DMS 273 (cell line): ENCODE measurements around the gene PRKCA.
A peak's percentile ranks its signal among the peaks of the same experiment; 100 is the strongest.
"Not testable (repeated sequence)": the region's sequence is repeated elsewhere in the genome, so short reads cannot be mapped to it uniquely, and the experiment has no call there.

Experiments used
- DNase-seq: peaks from one replicate; lab custom pipeline; 2025; ENCODE audit not compliant: unreplicated experiment; lab: John Stamatoyannopoulos, UW

PRKCA gene

DNA sequence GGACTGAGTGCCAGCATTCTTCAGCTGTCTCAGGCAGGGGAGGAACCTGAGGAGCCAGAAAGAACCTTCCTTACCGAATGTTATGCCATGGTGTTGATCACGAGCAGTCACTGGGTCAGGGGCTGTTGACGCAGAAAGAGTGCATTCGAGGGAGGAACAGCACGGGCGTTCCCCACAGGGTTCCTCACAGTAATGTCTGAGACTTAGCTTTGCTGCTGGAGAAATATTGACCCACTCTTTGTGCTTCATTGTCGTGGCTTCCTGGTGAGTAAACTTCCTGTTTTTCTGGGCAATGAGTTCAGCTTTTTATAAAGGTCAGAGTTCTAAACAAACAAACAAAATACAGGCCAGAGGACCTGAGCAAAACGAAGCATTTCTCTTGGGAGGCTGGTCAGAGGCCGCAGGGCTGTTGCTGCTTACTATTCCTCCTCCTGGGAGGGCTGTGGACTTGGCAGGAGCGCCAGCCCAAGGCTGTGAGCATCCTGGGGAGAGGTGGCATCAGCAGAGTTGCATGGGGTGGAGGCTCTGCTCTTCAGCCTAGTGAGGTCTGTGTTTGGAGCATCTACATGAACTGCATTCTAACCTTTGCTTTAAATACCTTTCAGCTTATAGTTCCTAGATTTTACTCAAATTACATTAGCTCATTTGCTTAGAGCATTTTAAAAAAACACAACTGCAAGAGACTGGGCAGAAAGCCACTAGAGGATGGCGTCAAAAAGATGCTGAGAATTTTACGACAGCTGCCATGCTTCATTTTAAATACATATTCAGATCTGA, 389.4 kb downstream of the PRKCA start:
- DNase-seq, result no peak

DNA sequence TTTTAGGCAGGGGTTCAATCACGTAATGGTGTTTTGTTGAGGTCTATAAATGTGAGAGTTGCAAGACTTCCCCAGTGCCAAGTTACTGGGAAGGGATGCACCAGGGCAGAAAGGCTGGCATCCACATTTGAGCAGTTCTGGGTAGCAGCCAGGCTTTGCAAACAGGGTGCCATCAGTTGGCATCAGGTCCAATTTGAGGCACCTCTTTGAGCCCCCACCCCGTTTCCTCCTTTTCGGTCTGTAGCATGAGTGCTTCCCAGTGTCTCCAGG, 389.9 kb downstream of the PRKCA start:
- DNase-seq, result no peak

DNA sequence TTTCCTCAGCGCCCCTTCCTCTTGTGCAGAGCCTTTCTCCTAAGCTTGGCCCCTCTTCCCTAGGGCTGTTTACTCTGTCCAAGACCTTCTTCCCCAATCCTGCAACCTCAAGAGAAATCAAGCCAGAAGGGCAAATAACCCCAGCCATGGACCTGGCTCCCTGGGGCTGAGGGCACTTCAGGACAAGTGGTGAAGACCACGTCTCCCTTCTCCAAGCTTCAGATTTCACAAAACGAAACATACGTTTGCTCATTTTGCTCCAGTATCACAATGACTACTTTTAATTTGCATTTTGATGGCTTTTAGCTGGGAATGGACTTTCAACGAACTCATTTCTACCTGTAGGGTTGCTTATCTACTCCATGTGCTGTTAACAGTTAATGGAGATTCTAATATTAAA, 392.7 kb downstream of the PRKCA start:
- DNase-seq, result no peak

DNA sequence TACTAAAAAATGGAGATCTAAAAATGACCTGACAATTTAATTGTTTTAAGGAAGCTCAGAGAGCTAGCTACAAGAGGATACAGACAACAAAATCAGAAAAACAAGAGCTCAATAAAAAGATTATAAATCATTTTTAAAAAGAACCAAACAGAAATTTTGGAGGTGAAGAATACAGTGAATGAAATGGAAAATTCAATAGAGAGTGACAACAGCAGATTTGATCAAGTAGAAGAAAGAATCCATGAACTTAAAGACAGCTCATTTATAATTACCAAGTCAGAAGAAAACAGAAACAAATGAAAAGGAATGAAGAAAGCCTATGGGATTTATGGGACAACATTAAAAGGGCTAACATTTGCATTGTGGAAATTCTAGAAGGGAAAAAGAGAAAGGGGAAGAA, 395.9 kb downstream of the PRKCA start:
- no peak for DNase-seq

DNA sequence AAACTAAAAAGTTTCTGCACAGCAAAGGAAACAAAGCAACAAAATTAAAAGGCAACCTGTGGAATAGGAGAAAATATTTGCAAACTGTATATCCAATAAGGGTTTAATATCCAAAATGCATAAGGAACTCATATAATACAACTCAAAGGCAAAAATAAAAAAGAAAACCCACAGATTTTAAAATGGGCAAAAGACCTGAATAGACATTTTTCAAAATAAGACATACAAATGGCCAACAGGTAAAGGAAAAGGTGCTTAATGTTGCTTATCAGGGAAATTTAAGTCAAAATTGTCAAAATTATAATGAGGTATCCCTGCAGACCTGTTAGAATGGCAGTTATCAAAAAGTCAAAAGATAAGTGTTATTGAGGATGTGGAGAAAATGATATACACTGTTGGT, 399.0 kb downstream of the PRKCA start:
- no peak for DNase-seq

DNA sequence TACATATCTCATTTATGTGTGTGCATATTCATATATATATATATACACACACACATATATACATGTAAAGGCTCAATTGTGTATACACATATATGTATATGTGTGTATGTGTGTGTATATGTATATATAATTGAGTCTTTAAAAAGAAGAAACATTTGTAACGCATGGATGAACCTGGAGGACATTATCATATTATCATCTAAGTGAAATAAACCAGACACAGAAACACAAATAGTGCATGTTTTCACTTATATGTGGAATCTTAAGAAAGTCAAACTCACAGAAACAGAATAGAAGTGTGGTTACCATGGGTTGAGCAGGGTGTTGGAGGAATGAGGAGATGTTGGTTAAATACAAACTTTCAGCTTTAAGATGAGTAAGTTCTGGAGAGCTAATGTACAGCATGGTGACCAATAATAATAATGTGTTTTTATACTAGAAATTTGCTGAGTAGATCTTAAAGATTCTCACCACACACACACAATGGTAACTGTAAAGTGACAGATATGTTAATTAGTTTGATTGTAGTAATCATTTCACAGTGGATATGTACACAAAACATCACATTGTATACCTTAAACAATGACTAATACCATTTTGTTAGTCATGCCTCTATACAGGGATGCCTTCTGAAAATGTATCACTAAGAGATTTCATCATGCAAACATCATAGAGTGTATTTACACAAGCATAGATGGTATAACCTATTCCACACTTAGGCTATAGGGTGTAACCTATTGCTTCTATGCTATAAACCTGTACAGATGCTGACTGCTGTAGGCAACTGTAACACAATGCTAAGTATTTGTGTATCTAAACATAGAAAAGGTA, 399.9 kb downstream of the PRKCA start:
- no peak for DNase-seq

DNA sequence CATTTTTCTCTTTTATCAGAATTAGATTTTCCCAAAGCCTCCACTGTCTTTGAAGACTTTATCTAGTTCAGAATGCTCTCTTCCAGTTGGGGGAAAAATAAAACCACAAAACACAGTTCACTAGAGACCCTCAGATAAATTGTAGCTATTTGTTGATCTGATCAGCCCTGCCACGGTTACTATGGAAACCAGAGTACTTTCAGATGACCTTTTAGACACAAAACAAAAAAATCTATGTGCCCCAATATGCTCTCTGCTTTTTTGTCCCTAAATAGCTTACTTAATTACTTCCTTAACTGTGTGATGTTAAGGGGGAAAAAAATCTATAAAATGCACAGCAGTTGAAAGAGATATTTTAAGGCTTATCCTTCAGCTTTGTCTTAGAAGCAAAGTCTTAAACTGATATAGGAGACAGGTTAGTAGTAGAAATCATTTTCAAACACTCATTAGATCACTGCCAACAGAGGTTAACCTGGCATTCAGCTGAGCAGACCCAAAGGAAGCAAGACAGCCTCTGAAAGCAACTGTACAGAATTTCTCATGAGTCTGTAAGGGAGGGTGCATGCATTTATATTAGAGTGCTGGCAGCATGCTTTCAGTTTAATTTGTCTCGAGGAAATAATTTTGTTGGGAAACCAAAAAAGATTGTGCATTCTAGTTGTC, 402.6 kb downstream of the PRKCA start:
- no peak for DNase-seq

DNA sequence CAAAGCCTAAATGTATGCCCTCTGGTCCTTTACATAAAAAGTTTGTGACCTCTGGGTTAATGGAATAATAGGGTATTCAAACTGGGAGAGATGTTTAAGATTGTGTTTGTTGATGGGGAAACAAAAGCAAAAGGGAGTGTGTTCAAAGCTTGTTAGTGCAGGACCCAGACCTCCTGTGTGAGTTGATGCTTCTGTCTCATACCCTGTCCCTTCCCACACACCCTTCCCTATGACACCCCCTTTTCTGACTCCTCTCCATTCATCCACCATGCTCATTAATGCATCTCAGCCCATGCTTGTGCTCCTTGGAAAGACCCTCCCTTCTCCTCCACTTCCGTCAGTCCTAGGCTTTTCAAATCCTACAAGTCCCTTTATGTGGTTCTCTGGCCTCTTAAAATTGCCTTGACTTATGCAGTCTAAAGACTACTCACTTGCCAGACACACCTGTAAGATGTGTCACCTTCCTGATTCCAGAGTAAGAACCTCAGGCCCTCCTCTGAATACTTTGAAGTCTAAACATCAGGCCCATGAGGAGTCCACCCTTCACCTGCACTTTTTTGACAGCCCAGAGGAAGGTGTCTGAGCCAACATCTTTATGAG, 404.5 kb downstream of the PRKCA start:
- no peak for DNase-seq

DNA sequence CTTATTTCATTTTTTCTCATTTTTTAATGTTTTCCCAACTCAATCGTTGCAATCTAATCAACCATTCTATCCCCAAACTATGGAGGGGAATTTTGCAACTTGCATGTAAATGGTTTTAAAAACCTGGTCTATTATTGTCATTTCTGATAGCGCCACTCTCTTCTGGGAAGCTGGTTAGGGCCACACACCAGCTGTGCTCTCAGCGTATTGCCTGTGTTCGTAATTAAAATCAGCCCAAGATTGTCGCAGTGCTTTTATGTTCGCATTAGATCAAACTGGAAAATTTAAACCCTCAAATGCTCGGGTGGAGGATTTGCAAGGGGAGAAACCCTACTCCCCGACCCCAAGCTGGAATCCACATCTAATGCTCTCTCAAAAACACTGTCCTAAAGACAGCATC, 409.0 kb downstream of the PRKCA start:
- DNase-seq, result no peak

DNA sequence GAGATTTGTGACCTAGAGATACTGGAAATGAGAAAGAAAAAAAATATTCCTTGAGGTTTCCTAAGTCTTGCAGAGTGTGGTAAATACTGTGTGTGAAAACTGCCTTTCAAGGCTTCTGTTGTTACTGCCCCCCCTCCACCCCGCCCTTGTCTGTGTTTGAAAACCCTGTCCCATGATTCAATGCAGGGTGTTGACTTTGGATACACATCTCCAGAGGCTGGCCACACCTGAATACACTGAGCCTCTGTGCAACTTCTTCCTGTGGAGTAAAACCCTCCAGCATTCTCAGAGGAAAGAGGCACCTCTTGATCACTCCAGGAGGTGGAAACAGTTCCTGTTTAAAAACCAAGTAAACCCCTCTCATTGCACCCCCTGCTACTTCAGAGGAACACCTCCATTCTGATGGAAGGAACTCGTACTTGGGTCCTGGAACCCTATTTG, 409.5 kb downstream of the PRKCA start:
- no peak for DNase-seq

DNA sequence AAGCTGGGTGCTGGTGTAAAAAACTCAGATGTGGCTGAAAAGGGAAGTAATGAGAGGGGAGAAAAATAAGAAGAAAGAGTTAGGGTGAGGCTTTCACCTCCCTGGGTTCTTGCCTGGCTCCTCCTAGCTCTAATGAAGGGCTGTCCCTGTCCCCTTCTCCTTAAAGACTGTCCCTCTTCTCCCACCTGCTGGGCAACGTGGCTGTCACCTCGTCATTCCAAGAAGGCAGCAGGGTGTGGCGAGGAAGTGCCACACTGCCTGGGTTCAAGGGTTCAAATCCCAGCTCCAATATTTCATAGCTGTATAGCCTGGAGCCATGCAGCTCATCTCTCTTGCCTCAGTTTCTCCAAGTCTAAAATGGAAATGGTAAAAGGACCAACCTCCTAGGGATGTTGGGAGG, 410.0 kb downstream of the PRKCA start:
- DNase-seq, result no peak

DNA sequence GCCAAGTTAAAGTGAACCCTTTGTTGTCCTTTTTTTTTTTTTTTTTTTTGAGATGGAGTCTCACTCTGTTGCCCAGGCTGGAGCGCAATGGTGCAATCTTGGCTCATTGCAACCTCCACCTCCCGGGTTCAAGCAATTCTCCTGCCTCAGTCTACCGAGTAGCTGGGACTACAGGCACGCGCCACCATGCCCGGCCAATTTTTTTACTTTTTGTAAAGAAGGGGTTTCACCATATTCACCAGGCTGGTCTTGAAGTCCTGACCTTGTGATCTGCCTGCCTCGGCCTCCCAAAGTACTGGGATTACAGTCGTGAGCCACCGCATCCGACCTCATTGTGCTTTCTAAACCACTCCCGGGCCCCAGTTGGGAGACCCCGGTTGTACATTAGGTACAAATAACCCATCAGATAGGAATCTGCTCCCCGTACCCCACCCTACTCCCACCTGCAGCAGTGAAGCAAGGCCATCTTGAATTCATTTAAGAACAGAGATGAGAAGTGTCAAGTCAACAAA, 410.7 kb downstream of the PRKCA start:
- DNase-seq, result not testable (repeated sequence)

DNA sequence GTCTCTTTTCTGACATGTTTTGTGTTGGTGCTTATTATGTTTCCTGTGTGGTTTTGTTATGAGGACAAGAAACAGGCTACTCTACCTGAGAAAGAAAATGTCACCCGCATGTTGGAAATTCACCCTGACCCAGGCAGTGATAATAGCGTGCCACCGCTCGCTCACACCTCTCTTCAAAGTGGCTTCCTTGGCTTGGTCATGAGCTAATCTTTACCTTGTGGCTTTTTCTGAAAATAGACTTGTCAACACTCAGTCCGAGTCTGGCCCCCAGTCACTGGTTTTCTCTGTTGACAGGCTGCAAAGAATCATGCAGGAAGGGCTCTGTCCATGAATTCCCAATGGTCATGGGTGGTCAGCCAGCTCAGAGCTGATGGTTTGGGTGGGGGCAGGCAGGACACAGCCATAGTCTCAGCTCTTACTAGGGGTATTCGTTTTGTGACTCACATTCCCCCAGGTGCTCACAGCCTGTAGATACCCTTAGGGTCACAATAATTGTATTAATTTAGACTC, 411.2 kb downstream of the PRKCA start:
- no peak for DNase-seq

DNA sequence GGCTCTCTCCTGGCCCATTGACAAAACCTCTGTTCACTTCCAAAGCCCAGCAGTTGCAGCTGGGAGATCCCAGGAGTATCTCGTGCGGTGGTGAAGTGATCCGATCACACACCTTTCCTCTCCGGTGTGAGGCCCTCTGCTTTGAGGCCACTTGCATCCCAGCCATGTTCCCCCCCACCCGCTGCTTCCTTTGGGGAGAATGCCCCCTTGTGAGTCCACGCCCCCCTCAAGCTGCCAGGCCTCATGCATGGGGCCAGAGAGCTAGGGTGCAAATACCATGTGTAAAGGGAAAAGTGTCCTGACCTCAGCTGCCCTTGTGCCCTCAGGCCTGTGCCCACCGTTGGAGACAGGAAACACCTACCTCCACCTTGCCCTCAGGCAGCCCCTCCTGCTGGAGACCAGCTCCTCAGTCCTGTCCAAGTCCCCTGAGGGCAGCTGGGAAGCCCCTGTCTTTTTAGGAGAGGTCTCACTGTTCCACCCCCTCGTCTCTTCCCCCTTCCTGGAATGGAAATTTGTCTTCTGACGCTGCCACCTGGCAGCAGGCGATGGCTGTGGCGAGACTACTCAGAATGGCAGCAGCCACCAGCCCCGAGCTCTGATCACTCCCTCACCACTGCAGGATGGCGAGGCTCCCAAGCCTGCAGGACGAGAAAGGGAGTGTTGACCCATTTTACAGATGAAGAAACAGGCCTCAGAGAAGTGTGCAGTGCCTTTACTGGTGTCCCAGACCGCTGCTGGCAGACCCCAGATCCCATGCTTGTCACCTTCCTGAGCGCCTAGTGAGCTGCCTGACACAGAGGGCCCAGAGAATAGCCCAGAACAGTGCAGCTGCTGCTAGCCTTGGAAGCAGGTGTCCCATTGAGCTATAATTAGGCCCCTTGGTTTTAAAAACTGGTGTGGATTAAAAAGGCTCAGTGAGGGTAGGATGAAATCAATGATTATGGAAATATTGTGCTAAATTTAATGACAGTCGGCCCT, 411.9 kb downstream of the PRKCA start:
- DNase-seq, result no peak

DNA sequence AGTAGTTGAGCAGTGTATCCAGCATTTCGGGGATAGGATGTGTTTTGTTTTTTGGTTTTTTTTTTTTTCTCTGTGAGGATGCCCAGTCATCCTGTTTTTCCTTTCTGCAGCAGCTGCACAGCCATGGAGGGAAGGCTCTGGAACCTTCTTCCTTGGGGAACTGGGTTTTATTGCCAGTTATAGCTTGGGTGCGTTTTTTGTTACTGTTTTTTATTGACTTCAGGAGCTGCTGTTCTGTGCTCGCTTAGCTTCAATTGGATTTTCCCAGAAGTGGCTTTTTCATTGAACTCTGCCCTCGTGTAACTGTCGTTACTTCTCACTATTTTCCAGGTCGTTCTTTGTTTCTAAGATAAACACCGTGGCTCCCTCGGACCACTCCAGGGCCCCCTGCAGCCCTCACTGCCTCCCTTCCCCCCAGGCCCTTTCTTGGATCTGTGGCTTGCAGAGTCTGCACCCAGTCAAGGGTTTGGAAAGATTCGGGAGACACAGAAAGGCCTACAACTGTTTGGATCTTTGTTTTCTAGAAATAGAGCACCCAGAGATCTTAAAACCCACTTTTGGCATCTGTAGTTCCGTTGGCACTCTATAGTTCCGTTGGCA, 412.8 kb downstream of the PRKCA start:
- DNase-seq, result no peak

DNA sequence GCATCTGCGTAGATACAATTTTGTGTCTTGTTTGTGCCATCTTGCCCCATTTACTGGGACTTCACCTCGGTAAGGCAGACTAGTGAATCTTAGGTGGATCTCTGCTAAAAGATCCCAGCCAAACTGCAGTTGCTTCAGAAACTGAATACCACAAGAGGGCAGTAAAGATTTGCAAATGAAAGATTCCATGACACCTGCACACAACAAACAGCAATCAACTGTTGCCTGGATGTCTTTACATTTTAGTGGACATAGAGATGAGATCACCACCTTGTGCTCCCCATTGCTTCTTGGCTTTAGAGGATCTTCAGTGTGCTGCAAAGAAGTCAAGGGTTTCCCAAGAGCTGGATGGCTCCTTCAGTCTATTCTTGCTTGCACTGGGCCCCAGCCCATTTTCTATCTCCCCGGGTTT, 413.3 kb downstream of the PRKCA start:
- DNase-seq, result peak; percentile 83

DNA sequence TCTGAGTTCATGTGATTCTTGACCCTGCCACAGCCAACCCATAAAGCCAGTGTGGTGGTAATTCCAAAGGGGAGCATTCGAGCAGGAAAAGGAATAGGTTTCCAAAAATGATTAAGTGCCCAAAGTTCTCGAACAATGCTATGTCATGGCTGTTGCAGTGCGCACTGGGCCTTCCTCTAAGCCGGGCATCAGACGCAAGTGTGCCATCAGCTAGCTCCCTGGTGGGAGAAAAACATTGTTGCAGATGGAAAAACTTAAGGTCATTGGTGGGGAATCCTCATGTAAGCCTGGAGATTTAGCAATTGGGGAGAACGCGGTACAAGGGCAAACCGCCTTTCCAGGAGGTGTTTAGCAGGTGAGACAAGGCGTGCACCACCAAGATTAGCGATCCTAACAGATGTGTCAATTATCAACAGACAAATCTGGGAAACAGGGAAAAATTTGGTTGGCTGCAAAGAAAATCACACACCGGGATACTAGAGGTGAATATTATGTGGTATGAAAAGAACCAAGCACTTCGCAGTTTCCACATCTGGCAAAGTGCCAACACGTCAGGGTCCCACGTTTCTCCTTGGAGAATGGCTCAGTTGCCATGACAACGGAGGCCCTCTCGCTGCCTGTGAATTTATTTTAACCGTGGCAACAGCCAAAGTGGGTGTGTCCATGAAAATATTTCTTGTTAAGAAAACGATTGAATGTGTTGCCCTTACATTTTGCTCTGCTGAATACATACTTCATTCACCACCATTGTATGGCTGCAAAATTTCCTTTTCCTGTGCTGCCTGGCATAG, 414.0 kb downstream of the PRKCA start:
- peak; percentile 66 for DNase-seq

DNA sequence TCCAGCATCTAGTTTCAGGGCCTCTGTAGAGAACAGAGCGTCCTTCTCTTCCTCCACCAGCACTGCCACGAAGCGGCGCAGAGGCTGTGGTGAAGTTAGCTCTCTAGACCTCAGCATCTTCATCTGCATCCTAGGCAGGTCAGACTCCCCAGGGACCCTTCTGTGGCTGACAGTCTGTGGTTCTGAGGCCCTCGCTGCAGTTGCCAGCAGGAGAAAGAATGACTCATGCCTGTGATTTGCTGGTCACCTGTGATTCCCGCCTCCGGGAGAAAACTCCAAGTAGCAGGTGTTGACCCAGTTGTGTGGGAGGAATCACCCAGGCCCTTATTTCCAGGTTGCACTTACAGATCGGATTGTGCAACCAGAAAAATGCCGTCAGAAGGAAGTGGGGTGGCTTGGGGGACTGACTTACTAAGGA, 415.2 kb downstream of the PRKCA start:
- DNase-seq, result peak; percentile 31

DNA sequence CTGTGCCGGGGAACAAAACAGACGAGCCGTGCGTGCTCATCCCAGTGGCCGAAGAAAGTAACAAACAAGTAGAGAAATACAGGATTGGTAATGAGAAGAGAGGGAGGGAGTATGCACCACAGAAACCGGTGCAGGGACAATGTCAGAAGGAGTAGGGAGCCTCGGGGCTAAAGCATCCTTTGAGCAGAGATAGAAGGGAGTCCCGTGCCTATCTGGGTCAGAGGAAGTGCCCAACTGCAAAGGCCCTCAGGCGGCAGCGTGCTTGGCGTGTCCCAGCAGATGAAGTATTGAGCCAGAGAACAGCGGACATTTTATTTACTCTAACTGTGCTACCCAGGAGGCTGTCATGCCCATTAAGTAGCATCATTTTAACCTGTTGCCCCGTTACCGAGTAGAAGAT, 417.6 kb downstream of the PRKCA start:
- DNase-seq, result no peak
